ENCODE data around the gene PDK1.

PDK1 gene

DNA sequence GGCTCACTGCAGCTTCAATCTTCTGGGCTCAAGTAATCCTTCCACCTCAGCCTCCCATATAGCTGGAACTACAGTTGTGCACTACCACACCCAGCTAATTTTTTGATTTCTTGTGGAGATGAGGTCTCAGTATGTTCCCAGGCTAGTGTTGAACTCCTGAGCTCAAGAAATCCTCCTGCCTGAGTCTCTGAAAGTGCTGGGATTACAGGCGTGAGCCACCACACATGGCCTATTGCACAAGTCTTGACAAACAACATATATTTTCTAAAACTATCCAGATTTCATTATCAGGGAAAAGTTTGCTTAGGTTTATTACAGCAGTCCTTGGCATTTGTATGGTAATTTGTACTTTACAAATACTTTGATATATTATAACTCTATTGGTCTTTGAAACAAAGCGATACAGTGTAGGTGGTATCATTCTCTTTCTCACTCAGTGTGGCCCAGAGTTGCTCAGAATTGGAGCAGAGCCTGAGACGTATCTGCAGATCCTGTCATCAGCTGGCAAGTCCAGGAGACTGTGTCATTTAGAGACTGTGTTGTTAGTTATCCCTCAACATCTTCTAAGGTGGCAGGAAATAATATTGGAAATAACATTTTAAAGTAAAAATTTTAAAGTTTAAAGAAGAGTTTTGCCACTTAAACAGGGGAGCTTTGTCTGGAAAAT lies 41.4 kb downstream of the PDK1 start:
- no peak for DNase-seq (ENCODE audit: low read depth)

DNA sequence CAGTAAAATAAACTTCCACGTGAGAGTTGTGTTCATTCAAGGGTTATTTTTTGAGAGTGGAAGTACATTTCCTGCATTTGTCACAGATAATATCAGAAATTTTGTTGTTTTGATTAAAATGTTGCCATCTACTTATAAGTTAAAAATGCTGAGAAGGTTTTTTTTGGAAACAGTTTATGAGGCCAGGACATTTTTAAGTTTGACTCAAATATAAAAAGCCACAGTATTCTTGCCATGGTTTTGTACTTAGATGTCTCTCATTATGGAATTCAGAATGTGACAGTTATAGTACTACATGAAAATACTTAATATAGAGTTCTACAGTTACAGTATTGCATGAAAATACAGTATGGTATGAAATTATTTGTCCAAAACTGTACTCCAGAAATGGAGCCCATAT lies 44.1 kb downstream of the PDK1 start:
- no peak for DNase-seq (ENCODE audit: low read depth)

DNA sequence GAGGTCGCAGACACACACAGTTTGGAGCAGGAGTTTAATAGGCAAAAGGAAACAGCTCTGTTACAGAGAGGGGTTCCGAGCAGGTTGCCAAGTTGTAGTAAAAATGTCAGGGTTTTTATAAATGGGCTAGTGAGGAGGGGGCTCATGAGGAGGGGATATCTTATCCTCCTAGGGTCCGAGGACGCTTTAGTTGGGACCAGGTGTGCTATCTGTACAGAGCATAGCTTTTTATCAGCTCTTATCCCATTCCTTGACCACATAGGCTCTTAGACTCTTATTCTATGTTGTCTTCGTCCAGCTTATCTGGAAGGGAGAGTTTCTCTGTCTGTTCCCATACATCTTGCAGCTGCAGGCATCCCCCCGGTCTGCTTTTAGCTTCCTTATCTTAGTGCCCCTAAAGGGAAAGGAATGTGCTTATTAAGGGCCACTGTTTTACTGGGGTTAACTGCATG lies 44.7 kb downstream of the PDK1 start:
- no peak for DNase-seq (ENCODE audit: low read depth)

DNA sequence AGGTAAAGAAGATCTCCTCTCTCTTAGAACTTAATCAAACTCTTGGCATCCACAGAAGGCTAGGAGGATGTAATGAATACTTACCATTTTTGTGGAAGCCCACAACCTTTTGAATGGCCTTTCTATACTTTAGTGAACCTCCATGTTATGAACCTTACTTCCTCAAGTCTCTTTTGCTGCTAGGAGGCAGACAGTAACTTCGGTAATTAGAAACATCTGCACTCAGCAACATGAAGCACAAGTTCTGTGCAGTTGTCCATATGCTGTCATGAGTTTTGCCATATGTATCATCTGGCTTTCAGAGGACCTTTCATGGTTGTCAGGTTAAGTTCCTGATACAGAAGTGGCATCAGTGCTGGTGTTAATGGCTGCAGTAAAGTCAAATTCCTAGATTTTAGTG lies 50.4 kb downstream of the PDK1 start:
- DNase-seq (ENCODE audit: low read depth) = no peak

DNA sequence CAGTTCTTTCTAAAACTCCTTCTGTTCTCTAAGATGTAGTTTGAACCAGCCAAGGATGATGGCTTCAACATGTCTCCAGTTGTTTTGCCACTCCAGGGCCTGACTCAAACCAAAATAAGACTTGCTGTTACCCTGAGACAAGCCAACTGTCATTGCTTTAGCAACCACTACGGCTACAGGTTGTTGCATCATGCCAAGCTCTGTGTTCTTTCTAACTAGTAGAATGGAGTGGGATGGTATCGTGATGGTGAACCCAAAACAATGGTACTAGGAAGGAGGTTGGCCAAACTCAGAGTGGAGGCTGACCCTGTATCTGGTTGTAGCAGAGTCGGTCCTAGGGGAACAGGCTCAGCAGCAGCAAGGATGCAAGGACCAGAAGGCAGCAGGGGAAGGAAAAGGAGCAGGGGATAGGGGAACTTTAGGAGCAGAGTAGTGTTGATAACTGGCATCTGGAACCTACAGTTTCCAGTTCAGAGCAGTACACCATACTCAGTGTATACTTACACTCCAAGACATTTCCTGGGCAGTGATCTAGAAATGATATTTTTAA lies 51.6 kb downstream of the PDK1 start:
- no peak for DNase-seq (ENCODE audit: low read depth)

DNA sequence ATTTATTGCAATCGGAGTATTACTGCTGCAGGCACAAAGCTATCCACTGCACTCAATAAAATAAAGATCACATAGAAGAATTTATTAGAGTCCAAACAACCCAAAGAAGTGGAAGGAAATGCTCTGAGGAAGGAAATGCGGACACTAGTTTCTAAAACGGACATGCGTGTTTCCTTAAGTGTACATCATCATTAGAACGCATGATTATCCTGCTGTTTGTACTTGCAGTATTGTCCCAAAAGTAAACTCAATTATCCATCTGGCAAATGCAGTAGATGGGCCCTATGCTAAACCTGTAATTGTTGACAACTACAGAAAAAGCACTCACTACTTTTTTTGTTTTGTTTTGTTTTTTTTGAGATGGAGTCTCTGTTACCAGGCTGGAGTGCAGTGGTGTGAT lies 53.6 kb downstream of the PDK1 start:
- no peak for DNase-seq (ENCODE audit: low read depth)

DNA sequence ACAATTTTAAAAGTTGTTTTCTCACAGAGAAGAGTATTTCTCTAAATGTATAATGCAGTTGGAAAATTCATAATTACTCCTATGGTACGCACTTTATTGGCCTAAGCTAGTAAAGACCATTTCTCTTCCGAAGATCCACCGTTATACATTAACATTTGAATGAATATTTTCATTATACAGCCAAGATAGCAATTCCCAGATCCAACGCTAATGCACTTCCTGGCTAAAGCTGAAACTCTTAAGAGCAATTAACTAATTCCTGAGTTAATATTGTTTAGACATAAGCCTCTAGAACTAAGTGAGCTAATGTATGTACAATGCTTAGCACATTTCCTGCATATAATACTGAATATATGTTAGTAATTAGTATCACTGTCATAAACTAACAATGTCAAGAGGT lies 56.2 kb downstream of the PDK1 start:
- DNase-seq (ENCODE audit: low read depth) = no peak

DNA sequence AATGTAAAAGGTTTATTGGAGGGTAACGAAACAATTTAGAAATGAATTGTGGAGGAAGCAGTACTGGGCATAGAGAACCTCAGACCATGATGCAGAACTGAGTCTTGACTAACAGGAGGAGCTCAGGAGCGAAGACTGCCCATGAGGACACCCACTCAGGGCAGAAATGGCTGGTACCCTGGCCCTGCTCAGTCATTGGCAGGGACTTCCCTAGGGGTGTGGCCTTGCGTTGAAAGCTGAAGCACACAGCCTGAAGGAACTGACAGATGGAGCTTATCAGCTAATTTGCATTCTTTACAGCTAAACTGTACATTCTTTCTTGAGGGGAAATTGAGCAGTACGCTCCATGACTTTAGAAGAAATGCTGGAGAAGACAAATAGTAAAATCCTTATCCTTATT lies 57.1 kb downstream of the PDK1 start:
- no peak for DNase-seq (ENCODE audit: low read depth)

DNA sequence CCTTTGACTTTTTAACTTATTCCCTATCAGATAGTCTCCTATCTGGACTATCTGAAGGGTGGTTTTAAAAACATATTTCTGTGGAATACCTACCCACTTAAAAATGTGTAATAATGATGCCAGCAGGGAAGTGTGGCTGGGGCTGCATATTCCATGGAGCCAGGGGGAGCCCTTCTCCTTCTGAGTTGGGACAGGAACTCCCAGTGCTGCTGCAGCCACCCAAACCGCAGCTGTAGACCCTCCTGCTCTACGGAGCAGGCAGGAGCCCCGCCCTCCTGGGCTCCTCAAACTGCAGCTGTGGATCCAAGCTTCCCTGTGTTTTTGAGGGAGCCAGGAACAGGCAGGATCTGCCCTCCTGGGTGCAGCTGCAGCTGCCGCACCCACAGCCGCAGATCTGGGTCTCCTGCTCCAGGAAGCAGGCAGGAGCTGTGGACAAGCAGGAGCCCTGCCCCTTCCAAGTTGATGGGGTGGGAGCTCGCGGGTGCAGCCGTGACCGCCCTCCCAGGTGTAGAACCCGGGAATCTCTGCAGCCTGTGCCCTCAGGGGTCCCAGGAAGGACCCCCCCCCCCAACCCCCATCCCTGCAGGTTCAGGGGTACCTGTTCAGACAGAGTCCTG lies 57.8 kb downstream of the PDK1 start:
- DNase-seq (ENCODE audit: low read depth) = no peak

DNA sequence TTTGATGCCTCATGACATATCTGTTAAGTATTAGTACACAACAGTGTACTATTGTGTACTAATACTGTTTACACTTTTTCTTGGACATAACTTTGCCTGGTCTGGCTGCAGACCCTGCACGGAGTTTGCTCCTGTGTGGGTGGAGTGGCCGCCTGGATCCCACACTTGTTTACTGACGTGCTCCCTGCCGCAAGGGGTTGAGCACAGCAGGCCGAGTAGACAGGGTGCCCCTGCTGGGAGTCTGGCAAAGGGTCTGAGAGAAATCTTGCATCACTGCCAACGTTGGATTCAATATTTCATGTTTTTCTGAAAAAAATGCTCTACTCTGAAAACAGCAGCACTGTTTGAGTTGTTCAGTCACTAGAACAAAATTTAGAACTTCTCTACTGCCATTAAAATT lies 59.0 kb downstream of the PDK1 start:
- no peak for DNase-seq (ENCODE audit: low read depth)

DNA sequence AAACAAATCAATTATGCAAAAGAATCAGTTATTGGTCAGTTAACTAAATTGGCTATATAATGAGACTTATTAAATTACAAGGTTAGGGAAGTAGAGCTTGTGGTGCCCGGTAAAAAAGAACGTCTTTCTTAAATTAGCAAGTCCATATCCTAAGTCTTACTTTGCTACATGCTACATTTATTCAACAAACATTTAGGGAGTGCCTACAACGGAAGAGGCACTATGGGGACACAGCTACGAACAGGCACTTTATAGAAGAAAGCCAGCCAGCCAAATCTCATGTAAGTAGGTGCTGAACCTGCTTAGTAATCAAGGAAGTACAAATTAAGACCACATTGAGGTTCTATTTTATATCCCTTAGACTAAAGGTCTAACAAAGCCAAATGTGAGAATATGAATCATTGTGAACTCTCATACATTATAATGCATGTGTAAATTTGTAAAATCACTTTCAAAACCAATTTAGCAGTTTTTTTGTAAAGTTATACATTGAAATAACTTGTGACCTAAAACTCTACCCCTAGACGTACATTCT lies 59.9 kb downstream of the PDK1 start:
- no peak for DNase-seq (ENCODE audit: low read depth)

DNA sequence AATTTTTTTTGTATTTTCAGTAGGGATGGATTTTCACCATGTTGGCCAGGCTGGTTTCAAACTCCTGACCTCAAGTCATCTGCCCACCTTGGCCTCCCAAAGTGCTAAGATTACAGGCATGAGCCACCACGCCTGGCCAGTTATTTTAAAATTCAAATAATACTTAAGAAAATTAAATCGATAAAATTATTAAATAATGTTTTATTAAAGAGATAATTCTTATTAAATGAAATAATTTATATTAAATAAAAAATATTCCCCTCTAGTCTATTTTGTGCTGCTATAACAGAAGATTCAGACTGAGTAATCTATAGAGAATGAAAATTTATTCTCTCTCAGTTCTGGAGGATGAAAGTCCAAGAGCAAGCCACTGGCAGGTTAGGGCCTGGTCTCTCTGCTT lies 61.2 kb downstream of the PDK1 start:
- no peak for DNase-seq (ENCODE audit: low read depth)

DNA sequence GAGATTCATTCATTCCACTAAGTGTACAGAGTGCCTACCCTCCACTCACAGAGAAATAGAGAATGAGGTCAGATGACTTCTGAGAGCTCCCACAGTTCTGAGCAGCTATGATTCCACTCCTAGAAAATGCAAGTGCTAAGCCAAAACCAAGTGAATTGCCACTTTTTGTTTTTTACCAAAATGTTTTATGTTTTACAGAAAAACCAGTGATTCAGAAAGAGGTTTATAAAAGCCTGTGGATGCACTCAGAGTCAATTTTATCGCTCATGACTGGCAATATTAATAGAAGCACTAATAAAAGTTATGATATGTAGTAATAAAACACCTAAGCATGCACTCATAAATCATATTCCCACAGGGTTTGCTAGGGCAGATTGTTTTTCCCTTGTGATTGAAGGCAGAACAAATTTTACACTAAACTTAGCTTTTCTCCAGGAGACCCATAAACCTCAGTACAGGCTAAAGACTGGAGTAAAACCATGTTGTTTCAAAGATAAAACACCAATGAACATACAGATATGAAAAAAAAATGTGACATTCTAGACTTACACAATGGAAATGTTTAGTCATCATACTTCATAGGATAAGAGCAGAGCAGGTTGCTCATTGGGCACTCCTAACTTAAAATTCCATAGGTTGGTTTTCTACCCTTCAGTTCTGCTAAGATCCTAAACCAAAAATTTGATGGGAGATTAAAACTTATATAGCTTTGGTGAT lies 67.5 kb downstream of the PDK1 start:
- no peak for DNase-seq (ENCODE audit: low read depth)

DNA sequence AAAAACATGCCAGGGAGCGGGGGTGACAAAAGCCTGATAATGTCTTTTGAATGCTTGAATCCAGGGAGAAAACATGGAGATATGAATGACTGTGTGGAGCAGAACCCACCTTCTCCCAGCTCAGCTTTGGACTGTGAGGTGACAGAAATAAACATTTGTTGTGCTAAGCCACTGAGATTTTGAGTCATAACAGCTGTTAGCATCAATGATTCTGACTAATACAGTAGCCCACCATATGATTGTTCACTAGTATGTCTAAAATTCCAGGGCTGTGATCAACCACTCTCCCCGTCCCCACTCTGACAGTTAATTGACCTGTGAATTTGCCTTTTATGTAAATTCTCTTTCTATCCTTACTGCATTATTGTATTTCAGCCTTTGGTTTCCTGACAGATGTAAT lies 69.1 kb downstream of the PDK1 start:
- DNase-seq (ENCODE audit: low read depth) = no peak

DNA sequence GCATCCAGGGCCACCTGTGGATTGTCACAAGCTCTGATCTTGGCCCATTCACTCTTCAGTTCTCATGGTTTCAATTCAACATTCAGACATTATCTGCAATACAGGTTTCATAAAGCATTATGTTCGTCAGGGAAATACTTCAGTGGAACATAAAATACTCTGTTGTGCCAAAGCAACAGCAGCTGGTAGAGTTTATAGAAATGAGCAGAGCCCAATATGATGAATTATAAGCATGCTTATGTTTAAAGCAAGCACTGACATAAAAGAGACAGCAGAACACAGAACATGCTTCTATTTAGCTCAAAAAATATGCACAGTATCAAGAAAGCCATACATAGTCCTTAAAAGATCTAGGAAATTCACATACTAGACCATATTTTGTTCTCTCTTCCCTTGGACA lies 71.3 kb downstream of the PDK1 start:
- no peak for DNase-seq (ENCODE audit: low read depth)

DNA sequence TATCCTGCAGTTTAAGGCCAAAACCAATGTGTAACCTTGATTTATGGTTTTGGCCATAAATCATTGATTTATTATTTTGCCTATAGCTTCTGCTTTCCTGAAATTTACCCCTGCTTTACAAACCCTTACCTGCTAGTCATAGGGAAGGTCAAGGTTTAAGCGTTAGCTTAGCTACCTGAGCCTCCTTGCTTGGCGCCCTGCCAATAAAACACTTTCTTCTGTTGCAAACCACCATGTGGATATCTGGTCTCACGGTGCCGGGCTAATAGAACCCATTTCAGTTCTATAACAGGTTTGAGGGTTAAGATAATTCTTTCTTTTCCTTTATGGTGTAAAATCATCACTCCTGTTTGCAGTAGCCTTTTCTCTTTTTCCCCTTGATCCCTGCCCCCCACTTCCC lies 72.2 kb downstream of the PDK1 start:
- no peak for DNase-seq (ENCODE audit: low read depth)

DNA sequence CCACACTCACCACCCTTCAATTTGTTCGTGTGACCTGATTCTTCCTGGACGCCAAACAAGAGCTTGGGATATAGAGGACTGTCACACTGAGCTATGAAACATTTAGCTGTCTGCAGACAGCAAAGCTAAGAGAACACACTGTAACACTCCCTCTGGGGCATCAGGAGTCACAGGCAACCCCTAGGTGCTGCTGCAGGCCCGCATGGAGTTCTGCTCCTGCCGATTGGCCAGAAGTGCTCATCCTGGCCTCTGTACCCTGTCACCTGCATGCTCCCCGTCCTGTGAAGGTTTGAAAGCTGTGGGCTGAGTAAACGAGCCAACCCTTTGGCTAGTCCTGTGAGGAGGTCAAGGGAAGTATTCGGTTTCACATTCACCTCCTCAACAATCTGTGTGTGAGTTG lies 73.7 kb downstream of the PDK1 start:
- DNase-seq (ENCODE audit: low read depth) = no peak

DNA sequence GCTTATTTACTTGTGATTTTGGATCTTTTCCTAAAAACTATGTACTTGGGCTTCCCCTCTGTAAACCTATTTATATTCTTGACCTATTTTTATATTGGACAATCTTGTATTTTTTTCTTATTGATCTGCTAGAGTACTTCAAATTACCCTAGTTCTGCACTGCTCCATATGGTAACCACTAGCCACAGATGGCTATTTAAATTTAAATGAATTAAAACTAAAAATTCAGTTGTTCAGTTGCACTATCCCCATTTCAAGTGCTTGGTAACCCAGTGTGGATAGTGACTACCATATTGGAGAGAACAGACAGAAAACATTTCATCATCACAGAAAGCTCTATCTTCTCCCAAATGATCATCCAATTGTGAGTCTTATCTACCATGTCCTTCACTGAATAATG lies 74.3 kb downstream of the PDK1 start:
- no peak for DNase-seq (ENCODE audit: low read depth)

DNA sequence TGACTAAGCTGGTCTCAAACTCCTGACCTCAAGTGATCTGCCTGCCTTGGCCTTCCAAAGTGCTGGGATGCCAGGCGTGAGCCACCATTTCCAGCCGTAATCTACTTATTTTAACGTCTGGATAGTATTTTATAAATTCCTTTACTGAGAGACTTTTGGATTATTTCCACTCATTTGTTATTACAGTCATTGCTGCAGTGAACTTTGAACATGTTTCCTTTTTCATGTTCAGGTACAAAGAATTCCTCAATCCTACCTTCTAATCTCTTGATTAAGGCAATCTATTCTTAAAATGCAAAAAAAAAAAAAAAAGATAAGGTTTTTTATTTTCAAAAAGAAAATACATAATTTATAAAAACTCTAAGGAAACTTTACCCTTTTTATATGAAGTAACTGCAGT lies 78.6 kb downstream of the PDK1 start:
- no peak for DNase-seq (ENCODE audit: low read depth)

DNA sequence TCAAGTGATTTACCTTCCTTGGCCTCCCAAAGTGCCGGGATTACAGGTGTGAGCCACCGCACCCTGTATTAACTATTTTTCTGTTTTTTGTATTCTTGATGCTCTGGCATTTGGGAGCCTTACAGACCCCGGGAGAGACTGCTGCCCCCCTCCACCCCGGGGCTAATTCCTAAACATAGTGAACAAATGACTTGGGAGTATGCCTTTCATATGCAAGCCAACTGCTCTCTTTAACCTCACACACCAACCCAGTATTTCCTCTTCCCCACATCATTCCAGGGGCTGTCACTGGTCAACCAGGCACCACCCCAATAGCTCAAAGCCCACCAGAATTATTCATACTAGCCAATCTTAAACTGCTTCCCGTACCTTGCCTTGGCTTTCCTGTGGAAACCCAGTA lies 79.7 kb downstream of the PDK1 start:
- DNase-seq (ENCODE audit: low read depth) = no peak

DNA sequence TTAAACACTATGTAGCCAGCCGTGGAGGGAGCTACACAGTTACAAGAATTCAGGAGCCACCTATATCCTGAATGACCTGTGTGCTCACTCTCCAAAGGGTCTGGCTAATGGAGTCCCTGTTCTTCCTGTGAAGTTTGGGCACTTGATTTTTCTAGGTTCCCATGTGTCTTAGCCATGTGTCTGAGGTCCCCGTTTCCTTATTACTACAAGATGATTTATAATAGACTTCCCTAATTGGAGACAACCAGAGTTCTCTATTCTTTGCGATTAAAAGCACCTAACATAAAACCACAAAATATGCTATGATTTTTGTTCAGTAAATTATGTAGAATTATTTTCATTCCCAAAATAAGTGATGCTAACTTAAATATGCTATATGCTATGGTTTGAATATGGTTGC lies 83.4 kb downstream of the PDK1 start:
- no peak for DNase-seq (ENCODE audit: low read depth)

DNA sequence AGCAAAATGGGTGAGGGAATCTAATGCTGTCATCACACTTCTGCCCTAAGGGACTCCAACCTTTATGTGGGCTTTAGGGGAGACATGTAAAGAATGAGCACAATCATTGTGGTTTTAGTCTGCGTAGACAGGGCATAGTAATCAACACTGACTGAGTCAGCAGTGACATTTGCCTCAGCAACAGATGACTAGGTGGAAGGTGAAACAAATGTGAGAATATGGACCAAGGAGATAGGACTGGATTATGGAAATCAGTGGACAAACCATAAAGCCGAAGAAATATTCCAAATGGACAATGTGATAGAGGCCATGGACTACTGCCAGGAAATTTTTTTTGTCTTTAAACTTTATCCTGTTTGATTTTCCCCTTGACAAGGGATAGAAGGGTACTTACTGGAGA lies 83.9 kb downstream of the PDK1 start:
- DNase-seq (ENCODE audit: low read depth) = no peak

DNA sequence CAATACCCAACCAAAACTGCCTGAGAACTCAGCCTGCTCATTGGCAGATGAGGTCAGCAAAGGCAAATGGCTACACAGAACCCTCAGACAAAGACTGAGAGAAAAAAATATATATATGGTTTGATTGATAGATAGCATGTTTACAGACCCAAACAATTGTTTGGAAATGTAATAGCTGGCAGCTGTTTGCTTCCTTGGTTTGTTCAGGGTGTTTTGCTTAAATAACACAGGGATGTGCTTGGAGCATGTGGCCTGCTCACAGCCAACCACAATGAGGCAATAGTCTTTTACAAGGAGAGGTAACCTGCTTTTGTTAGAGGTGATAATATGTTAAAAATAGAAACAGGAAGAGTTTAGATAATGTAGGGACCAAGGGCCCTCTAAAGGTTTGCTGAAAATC lies 84.5 kb downstream of the PDK1 start:
- DNase-seq (ENCODE audit: low read depth) = no peak
